ENCODE results near the gene SPRN. TPM values are rescaled to one million over a fixed set of nuclear protein-coding genes. Genes with fewer than 3 reads are reported as not detected.
"Not testable (repeated sequence)": the region's sequence is repeated elsewhere in the genome, so short reads cannot be mapped to it uniquely, and the experiment has no call there.

Gene SPRN
- total RNA-seq, 1 donor from 2014 or later: under 0.01 TPM

DNA sequence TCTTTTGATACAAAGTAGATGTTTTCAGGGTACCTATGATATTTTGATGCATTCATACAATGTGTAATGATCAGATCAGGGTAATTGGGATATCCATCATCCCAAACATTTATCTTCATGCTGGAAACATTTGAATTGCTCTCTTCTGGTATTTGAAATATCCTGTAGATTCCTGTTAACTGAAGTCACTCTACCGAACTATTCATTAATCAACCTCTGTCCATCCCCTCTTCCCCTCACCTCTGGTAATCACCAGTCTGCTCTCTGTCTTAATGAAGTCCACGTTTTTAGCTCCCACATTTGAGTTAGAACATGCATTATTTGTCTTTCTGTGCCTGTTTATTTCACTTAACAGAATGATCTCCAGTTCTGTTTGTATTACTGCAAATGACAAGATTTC, 19.2 kb downstream of the SPRN start:
- no peak for DNase-seq

- no peak for DNase-seq
These were observed 20.6 kb downstream of the SPRN start for GRCh38 chr10:133403784-133404183.

- no peak for DNase-seq
These were observed 21.1 kb downstream of the SPRN start for GRCh38 chr10:133403359-133403758.

DNA sequence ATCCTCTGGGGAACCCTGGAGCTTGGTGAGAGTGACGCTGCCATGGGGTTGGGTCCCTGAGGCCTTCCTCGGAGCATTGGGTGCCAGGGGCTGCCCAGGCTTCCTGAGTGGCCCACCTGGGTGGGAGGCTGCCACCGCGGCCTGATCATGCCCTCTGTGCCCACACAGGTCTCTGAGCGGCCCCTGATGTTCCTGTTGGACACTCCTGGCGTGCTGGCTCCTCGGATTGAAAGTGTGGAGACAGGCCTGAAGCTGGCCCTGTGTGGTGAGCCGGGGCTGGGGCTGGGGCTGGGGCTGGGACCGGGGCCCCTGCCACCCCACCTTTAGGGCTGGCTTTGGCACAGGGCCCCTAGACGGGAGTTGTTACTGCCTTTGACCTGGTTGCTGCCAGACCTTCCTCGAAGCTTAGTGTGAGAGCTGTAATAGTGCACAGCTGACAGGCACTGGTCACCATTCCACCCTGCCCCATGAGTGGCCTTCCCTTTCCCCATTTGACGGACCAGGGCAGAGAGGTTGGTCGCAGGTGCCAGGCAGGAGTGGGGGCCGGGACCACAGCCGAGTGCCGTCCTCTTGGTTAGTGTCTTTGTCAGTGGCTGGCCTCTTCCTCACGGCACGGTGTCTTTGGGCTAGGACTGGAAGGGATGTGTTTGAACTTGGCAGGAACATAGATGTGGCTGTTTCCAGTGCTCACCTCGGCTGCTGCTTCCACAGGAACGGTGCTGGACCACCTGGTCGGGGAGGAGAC, 22.3 kb downstream of the SPRN start:
- DNase-seq: no peak

DNA sequence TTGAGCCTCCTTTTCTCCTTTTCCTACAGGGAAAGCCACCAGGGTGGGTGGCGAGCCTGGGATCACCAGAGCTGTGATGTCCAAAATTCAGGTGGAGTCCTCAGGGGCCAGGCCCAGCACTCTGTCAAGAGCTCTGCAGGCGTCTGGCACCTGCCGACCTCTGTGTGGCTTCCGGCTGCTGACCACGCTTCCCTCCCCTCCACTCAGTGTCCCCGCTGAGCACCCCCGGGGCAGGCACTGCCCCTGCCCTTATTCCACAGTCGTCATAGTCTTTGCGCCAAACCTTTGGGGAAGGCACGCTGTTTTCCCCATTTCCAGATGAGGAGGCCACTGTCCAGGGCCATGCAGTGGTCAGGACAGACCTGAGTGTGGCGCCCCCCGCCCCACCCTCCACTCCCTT, 22.9 kb downstream of the SPRN start:
- DNase-seq: no peak

DNA sequence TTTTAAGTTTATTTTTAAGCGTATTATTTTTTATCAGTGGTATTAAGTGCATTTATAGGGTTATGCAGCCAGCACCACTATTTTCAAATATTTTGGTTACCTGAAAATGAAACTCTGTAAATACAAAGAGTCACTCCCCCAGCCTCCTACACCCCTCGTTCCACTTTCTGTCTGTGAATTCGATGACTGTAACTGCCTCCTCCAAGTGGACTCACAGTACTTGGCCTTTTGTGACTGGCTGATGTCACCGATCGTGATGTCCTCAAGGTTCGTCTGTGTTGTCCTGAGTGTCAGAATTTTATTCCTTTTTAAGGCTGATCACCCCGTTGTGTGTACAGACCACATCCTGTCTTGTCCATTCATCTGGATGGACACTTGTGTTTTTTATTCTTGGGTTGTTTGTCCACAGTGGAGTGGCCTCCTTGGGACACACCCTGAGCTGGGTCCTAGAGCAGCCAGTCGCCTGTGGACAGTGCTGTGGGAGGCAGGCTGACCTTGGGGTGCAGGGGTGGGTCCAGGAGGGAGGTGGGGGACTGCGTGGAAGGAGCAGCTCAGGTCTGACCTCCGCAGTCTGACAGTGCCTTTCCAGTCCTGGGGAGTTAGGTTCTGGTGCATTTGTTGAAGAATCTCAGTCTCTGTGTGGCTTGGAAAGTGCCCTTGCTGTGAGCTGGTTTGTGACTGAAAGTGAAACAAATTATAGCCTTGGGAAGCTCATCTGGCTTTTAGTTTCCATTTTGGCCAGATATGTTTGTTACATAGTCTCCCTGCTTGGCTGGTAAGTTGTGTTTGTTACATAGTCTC, 23.6 kb downstream of the SPRN start:
- DNase-seq: no peak

DNA sequence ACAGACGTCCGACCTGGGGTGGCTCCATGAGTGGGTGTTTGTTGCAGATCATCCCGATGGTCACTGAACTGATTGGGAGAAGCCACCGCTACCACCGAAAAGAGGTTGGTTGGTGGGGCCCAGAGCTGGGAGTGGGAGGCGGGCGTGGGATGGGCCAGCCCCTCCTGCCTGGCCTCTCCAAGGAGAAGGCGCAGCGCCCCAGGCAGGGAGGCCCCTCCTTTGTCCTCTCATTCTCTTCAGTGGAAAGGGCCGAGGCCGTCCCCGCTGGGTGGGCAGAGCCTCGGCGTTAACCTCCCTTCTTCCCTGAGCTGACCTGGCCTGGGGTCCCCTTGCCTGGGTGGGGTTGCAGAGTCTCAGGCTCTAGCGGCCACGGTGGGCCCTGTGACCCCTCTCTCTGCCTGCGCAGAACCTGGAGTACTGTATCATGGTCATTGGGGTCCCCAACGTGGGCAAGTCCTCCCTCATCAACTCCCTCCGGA, 25.3 kb downstream of the SPRN start:
- DNase-seq: no peak

- no peak for DNase-seq
These were observed 26.5 kb downstream of the SPRN start for GRCh38 chr10:133397938-133398337.

DNA sequence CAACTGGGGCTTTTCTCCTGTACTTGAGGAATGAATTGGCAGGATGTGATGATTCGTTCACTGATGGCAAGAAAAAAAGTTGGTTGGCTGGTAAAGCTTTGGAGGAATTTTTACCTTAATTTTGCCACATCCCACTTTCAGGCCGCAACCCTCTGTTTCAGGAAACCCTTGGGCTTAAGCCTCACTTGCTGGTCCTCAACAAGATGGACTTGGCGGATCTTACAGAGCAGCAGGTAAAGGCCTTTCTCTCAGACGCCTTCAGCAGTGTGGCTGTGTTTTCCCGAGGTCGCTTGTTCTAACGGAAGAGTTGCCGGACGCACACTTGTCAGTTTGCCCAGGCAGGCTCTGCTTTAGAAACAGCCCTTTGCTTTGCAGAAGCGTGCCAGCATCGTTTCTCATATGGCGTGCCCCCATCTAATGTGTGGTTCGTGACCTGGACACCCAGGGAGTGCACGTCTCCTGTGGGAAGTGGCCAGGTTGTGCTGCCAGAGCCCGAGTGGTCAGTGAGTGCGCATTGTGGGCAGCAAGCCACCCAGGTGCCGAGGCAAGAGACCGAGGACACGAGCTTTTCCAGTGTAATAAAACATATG, 28.3 kb downstream of the SPRN start:
- DNase-seq: no peak

- peak; percentile 29 for DNase-seq
These were observed 29.6 kb downstream of the SPRN start for GRCh38 chr10:133394801-133395221.

DNA sequence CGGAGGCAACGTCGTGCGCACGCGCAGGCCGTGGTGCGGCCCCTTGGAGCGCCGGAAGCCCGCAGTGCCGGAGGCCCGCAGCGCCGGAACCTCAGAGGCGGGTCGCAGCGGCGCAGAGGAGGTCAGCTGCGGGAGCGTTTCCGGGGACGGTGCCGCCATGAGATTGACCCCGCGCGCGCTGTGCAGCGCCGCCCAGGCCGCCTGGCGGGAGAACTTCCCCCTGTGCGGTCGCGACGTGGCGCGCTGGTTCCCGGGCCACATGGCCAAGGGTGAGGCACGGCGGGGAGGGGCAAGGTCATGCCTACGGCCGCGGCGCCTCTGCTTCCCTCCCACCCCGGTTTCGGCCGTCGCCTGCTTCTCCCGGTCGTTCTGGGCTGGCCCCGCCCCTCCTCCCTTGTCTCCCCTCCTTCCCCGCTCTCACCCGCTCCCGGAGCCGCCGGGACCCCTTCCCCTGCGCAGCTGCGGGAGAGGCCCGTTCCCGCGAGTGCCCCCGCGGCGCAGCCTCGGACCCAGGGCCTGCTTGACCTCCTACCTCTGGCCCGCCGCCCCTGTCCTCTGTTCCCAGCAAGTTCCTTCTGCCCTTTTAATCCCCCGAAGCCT, 30.3 kb downstream of the SPRN start, which contains the start of gene MTG1:
MTG1 (plus strand) TSS at position 94 of the 600 bp plus-strand sequence; CDS start at position 158, 64 bp downstream.
- peak; percentile 93 for DNase-seq

- DNase-seq: no peak
These were observed 30.9 kb downstream of the SPRN start for GRCh38 chr10:133393401-133394063.

GRCh38 chr10:133391761-133392518, 32.5 kb downstream of the SPRN start:
- DNase-seq: no peak

GRCh38 chr10:133391249-133391635, 33.2 kb downstream of the SPRN start:
- DNase-seq: no peak

DNA sequence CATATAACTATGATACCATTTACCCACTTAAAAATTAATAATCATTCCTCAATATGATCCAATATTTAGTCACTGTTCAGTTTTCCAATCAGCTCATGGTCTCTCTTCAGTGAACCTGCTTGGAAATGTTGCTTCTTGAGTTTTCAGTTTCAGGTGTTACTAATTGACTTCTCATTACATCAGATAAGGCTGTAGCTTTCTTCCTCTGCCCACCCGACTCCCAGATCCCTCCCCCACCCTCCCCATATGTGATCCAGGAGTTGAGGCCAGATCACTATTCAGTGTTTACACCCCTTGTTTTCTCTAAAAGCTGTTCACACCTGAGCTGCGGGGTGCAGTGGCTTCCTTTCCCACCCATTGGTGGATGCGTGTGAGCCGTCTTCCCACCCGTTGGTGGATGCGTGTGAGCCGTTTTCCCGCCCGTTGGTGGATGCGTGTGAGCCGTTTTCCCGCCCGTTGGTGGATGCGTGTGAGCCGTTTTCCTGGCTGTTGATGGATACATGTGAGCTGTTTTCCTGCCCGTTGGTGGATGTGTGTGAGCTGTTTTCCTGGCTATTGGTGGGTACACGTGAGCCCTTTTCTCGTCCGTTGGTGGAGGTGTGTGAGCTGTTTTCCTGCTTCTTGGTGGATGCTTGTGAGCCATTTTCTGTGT, 33.7 kb downstream of the SPRN start:
- DNase-seq: peak; percentile 55

- DNase-seq: no peak
These were observed 35.2 kb downstream of the SPRN start for GRCh38 chr10:133388973-133389818.

- DNase-seq: no peak
These were observed 36.0 kb downstream of the SPRN start for GRCh38 chr10:133388236-133388972.

- not testable (repeated sequence) for DNase-seq
These were observed 37.5 kb downstream of the SPRN start for GRCh38 chr10:133386951-133387350.

DNA sequence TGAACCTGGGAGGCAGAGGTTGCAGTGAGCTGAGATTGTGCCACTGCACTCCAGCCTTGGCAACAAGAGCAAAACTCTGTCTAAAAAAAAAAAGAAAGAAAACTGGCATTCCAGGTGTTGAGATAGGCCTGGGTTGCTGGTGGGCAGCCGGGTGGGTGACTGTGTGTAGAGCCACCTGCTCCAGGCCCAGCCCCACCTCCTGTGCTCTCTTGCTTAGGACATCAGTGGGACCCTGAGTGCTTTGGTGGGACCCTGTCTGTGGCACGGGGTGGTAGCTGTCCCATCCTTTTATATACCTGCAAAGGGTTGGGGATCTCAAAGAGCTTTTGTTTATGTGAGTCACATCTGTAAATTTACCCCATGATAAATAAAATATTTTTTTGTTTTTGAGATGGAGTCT, 39.2 kb downstream of the SPRN start:
- DNase-seq: no peak
